Activated CD4-positive, alpha-beta T cell treated with anti-CD3 and anti-CD28 coated beads, Interleukin-2, amount 10 ng/mL, durations not matched to agents 7 days and 5 days (primary cell): Measurements from ENCODE around the gene NHLRC3. TPM values are rescaled to one million over a fixed set of nuclear protein-coding genes. Genes with fewer than 3 reads are reported as not detected.

Source experiments
- CTCF ChIA-PET: fragments of 350-600 bp; sonication (Branson Sonifier 250); formaldehyde crosslinking; loops from one replicate; lab custom pipeline; 2021; ENCODE audit warnings: antibody characterized with exemption; lab: Charles Lee
- POLR2A ChIA-PET: fragments of 350-600 bp; sonication (Branson Sonifier 250); formaldehyde crosslinking; loops from one replicate; lab custom pipeline; 2021; ENCODE audit warnings: antibody characterized with exemption; lab: Charles Lee
- DNase-seq: peaks from one replicate; pipeline ENCODE4 v3.0.0-alpha.2; 2020
- H3K27ac Mint-ChIP-seq: one replicate; pipeline ENCODE4 v1.8.0; 2021; ENCODE audit warnings: mild to moderate bottlenecking, moderate library complexity, mixed read lengths
- H3K27me3 Mint-ChIP-seq: one replicate; pipeline ENCODE4 v1.8.0; 2021; ENCODE audit warnings: mixed read lengths
- H3K36me3 Mint-ChIP-seq: one replicate; pipeline ENCODE4 v1.8.0; 2021; ENCODE audit warnings: low read depth, mixed read lengths
- H3K4me1 Mint-ChIP-seq: one replicate; pipeline ENCODE4 v1.8.0; 2021; ENCODE audit warnings: mixed read lengths
- H3K4me3 Mint-ChIP-seq: one replicate; pipeline ENCODE4 v1.8.0; 2021; ENCODE audit warnings: mild to moderate bottlenecking, moderate library complexity, mixed read lengths
- H3K9me3 Mint-ChIP-seq: one replicate; pipeline ENCODE4 v1.8.0; 2021; ENCODE audit warnings: mixed read lengths
- total RNA-seq, 2 experiments: library from RNA; stranded (reverse); gene quantifications; one replicate each; pipeline ENCODE4 v1.2.3, GENCODE V29; 2021

The NHLRC3 gene
- total RNA-seq, 2 experiments from 2014 or later = 18.4 to 20.4 TPM

DNA sequence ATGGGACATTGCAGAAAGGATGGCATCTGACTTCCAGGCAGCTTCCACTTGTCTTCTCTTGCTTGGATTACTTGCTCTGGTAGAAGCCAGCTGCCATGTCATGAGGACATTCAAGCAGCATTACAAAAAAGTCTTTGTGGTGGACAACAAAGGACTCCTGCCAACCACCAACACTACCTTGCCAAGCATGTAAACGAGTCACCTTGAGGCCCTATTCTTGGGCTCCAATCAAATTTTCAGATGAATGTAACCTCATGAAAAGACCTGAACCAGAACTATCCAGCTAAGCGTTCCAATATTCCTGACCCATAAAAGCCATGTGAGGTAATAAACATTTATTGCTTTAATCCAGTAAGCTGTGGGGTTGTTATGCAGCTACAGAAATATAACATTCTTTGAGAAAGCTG is 12.8 kb upstream of the NHLRC3 start:
- H3K36me3 Mint-ChIP-seq = peaks cover 59% of the 10 kb centered on the region
- POLR2A ChIA-PET = no interaction called here
- no peaks in the 10 kb centered on the region for H3K27me3 Mint-ChIP-seq
- H3K4me3 Mint-ChIP-seq = no peak overlapping the region
- peak overlapping the region; percentile 13 for H3K27ac Mint-ChIP-seq
- peaks cover 2% of the 10 kb centered on the region for H3K4me1 Mint-ChIP-seq
- no peaks in the 10 kb centered on the region for H3K9me3 Mint-ChIP-seq
- no peak for DNase-seq
- CTCF ChIA-PET = interaction anchor here (0.9 kb wide), 1 partner anchor 13 kb away, joined by 3 read pairs; the partner anchor contains the start of genes NHLRC3 and PROSER1

DNA sequence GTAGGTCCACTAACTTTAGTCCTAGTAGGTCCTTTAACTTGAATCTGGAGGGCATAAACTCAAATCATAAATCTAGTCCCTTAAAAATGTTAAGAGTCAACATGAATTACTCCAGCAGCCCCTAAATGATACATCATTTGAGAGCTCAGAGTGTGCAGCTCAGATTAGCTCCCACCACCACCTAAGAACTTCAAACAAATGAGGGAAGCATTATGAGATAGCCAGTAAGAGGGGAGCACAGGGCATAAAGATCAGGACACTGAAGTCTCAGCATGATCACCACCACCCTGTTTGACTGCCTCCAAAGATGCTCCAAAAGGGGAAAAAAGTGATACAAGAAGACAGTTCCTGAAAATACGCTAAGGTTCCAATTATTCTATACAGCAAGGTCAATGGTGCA is 6.1 kb upstream of the NHLRC3 start:
- H3K27me3 Mint-ChIP-seq = no peaks in the 10 kb centered on the region
- ChIA-PET CTCF (interaction anchor here (0.6 kb wide), 1 partner anchor 12 kb away, joined by 4 read pairs; no protein-coding TSS in a partner anchor), POLR2A (no interaction called here)
- DNase-seq = no peak
- peaks cover 30% of the 10 kb centered on the region for H3K4me1 Mint-ChIP-seq
- peaks cover 31% of the 10 kb centered on the region for H3K36me3 Mint-ChIP-seq
- no peak overlapping the region for H3K4me3 Mint-ChIP-seq
- no peak overlapping the region for H3K27ac Mint-ChIP-seq
- H3K9me3 Mint-ChIP-seq = no peaks in the 10 kb centered on the region

DNA sequence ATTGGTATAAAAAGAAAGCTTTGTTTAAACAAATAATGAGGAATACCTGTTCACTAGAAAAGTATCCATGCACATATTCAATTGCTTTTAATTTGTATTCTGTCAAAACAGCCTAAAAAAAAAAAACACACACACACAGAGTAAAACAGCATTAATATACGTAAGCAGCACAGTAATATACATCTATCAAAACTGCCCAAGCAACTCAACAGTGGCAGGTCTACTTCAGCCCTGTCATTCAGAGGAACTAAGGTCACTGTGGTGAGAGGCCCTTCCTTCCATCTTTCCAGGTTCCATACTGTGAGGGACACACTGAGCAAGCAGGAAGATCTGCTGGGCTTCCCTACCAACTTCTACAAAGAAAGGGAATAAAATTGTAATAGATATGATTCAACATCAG is 4.2 kb upstream of the NHLRC3 start:
- Mint-ChIP-seq H3K4me1 (peaks cover 36% of the 10 kb centered on the region), H3K9me3 (no peaks in the 10 kb centered on the region), H3K36me3 (peaks cover 23% of the 10 kb centered on the region), H3K4me3 (no peak overlapping the region), H3K27me3 (no peaks in the 10 kb centered on the region), H3K27ac (no peak overlapping the region)
- CTCF ChIA-PET = interaction anchor here (0.6 kb wide), 1 partner anchor 99 kb away, joined by 4 read pairs; no protein-coding TSS in a partner anchor
- no peak for DNase-seq
- POLR2A ChIA-PET = no interaction called here

DNA sequence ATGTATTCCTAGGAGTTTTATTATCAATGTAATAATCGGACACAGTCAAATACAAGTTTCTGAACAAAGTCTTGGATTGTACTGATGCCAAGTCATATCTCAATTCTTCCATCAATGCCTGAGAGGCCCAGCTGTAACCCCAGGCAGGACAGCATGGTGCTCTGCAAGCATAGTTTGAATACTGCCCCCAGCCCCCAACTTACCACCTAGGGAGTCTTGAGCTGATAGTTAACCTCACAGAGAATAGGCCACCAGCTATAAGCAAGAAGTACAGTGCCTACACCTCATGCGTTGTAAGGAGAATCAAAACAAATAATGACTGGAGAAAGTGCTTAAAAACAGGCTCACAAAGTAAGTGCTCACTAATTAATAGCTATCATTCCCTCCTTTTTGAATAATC is 3.1 kb upstream of the NHLRC3 start:
- no peak for DNase-seq
- Mint-ChIP-seq H3K36me3 (peaks cover 21% of the 10 kb centered on the region), H3K4me1 (peaks cover 43% of the 10 kb centered on the region), H3K27ac (no peak overlapping the region), H3K4me3 (peak overlapping the region; percentile 89), H3K9me3 (no peaks in the 10 kb centered on the region), H3K27me3 (no peaks in the 10 kb centered on the region)
- ChIA-PET POLR2A (no interaction called here), CTCF (interaction anchor here (0.6 kb wide), 1 partner anchor 502 kb away, joined by 3 read pairs; no protein-coding TSS in a partner anchor)

DNA sequence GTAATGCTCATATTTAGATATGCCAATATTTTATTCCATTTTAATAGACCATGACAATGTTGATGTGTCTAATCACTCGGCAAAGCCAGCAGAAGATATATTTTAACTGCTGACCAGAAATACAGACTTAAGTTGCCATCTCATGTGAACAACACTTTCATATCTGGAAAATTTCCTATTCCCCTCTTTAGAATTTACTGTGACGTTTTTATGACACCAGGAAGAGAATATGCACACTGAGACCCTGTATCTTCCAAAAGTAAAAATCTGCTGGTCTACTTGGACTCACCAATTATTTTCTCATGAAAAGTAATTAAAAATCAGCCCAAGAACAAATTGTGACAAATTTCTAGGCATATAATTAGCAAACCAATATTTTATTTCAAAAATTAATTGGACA is 2.5 kb upstream of the NHLRC3 start:
- no peak for DNase-seq
- Mint-ChIP-seq H3K4me3 (peak overlapping the region; percentile 89), H3K27ac (peak overlapping the region; percentile 85), H3K9me3 (no peaks in the 10 kb centered on the region), H3K36me3 (peaks cover 24% of the 10 kb centered on the region), H3K27me3 (no peaks in the 10 kb centered on the region), H3K4me1 (peaks cover 49% of the 10 kb centered on the region)
- ChIA-PET CTCF (interaction anchor here (0.6 kb wide), 1 partner anchor 502 kb away, joined by 3 read pairs; no protein-coding TSS in a partner anchor), POLR2A (no interaction called here)

DNA sequence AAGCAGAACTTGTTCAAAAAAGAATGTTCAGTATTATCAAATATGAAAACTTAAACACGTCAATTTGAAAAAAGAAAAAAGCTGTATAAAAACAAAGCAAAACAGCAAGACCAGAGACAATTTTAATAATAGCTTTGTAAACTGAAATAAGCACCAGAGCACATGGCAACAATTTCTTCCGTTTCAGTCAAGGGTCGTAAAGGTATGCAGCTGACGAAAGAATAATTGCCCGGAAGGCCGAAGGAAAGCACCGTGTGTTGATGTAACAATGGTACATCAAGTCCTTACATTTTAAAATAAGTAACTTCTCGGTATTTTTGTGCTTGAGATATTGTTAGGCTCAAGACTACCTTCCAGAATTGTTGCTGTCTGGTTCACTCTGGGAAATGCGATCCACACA is 2.0 kb upstream of the NHLRC3 start:
- peak; percentile 17 for DNase-seq

DNA sequence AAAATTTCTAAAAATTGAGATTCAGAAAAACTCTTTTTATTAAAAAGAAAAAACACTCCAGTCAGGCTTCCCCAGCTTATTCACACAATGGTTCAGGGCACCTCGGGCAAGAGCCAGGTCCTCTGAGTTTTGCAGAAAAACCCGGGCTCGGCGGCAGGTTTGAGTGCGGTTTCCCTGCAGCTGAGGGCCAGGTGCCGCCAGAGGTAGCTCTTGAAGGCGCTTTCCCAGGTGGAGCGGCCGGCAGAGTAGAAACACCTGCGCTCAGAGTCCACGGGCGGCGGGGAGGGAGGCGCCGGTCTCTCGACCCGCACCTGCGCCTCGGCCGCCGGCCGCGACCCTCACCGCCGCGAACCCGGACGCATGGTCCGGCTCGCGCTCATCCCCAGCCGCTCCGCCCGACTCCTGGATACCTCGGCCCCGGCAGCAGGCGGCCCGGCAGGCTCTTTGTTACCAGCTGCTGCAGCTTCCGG is 811 bp upstream of the NHLRC3 start:
- peaks cover 53% of the 10 kb centered on the region for H3K4me1 Mint-ChIP-seq
- H3K27ac Mint-ChIP-seq = peak overlapping the region; percentile 98
- H3K9me3 Mint-ChIP-seq = no peaks in the 10 kb centered on the region
- H3K4me3 Mint-ChIP-seq = peak overlapping the region; percentile 89
- peak; percentile 46 for DNase-seq
- ChIA-PET CTCF (interaction anchor here (1.0 to 1.9 kb wide), 6 partner anchors 9 to 599 kb away, joined by 3 to 6 read pairs (median 3); no protein-coding TSS in a partner anchor), POLR2A (no interaction called here)
- H3K36me3 Mint-ChIP-seq = peaks cover 22% of the 10 kb centered on the region
- H3K27me3 Mint-ChIP-seq = no peaks in the 10 kb centered on the region

More for the DNA sequence above, 2.0 kb upstream of the NHLRC3 start:
- no peaks in the 10 kb centered on the region for H3K9me3 Mint-ChIP-seq
- H3K4me3 Mint-ChIP-seq = peak overlapping the region; percentile 89
- POLR2A ChIA-PET = no interaction called here
- H3K27me3 Mint-ChIP-seq = no peaks in the 10 kb centered on the region
- peak overlapping the region; percentile 85 for H3K27ac Mint-ChIP-seq
- CTCF ChIA-PET = interaction anchor here (1.4 kb wide), 1 partner anchor 13 kb away, joined by 3 read pairs; no protein-coding TSS in a partner anchor
- peaks cover 25% of the 10 kb centered on the region for H3K36me3 Mint-ChIP-seq
- peaks cover 51% of the 10 kb centered on the region for H3K4me1 Mint-ChIP-seq

DNA sequence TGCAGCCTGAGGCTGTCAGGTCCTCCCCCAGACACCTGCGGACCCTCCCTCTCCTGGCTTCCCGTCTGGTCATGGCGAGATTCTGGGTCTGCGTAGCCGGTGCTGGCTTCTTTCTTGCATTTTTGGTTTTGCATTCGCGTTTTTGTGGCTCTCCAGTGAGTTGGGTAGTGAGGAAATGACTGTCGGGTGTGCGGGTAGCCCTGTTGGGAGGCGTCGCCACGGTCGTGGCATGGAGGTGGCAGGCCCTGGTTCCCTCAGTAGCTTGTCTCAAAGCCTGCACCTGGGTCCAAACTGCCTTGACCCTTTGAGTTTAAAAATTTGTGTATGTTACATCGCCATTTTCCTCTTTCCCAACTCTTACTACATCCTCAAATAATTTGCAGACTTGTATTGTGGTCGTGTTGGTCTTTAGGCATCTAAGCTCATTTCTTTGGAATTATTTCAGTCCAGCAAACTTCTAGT is 344 bp downstream of the NHLRC3 start:
- H3K9me3 Mint-ChIP-seq = no peaks in the 10 kb centered on the region
- H3K4me1 Mint-ChIP-seq = peaks cover 55% of the 10 kb centered on the region
- no peaks in the 10 kb centered on the region for H3K27me3 Mint-ChIP-seq
- peaks cover 25% of the 10 kb centered on the region for H3K36me3 Mint-ChIP-seq
- CTCF ChIA-PET = interaction anchor here (1.6 to 1.9 kb wide), 2 partner anchors 10 to 13 kb away, joined by 3 to 6 read pairs; no protein-coding TSS in a partner anchor
- peak; percentile 73 for DNase-seq
- peak overlapping the region; percentile 98 for H3K27ac Mint-ChIP-seq
- peak overlapping the region; percentile 89 for H3K4me3 Mint-ChIP-seq
- POLR2A ChIA-PET = no interaction called here

DNA sequence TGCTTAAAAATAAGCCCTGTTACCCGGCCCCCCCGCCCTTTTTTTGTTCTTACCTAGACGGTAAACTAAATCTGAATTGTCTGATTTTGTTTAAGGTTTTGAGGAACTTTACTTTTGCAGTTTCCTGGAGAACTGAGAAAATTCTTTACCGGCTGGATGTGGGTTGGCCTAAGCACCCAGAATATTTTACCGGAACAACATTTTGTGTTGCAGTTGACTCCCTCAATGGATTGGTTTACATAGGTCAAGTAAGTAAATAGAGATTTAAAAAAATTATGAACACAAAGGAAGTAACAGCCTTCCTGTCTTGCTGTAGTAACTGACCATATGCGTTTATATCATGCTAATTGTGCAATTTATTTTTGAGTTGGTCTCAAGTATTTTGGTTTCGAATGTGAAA is 785 bp downstream of the NHLRC3 start:
- Mint-ChIP-seq H3K36me3 (peaks cover 25% of the 10 kb centered on the region), H3K4me1 (peaks cover 51% of the 10 kb centered on the region), H3K27ac (peak overlapping the region; percentile 98), H3K4me3 (peak overlapping the region; percentile 89), H3K27me3 (no peaks in the 10 kb centered on the region), H3K9me3 (no peaks in the 10 kb centered on the region)
- ChIA-PET CTCF (interaction anchor here (1.6 kb wide), 1 partner anchor 14 kb away, joined by 3 read pairs; no protein-coding TSS in a partner anchor), POLR2A (no interaction called here)
- no peak for DNase-seq

DNA sequence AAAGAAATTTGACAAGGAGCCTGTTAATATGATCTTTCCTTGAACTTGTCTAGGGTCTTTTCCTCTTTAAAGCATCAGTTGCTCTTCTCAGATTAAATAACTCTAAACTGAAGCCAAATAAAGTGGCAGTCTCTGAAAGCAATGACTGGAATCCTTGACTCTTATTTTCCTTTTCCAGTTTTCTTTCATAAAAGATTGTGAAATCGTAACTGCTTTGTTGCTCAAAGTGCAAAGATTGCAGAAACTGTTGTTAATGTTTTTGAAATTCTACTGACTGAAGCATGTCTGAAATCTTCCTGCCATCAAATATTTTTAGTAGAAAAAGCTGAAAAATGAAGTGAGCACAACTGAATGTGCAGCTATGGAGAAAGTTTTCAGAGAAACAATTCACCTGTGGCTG is 1.9 kb downstream of the NHLRC3 start:
- ChIA-PET POLR2A (no interaction called here), CTCF (interaction anchor here (0.5 to 0.6 kb wide), 2 partner anchors 14 to 1131 kb away, joined by 3 read pairs; no protein-coding TSS in a partner anchor)
- H3K9me3 Mint-ChIP-seq = no peaks in the 10 kb centered on the region
- H3K4me3 Mint-ChIP-seq = peak overlapping the region; percentile 2
- H3K27ac Mint-ChIP-seq = no peak overlapping the region
- no peak for DNase-seq
- H3K4me1 Mint-ChIP-seq = peaks cover 41% of the 10 kb centered on the region
- peaks cover 29% of the 10 kb centered on the region for H3K36me3 Mint-ChIP-seq
- H3K27me3 Mint-ChIP-seq = no peaks in the 10 kb centered on the region

DNA sequence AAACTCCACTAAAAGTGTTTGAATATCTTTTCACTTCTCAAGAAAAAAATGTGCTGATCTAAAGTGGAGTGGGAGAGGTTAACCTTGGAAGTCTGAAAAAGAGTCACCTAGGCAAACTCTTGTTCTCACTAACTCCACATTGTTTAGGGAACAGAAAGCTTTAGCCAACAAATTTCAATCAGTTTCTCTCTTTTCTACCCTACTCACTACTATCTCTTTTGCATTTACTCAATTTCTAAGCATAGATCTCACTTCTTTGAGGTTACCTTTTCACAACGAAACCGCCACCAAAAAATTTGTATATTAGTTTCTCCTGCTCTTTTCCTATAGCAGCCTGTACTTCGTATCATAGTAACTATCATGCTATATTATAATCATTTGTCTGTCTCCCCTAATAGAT is 6.3 kb downstream of the NHLRC3 start:
- H3K27me3 Mint-ChIP-seq = no peaks in the 10 kb centered on the region
- DNase-seq = no peak
- H3K4me3 Mint-ChIP-seq = no peak overlapping the region
- ChIA-PET POLR2A (no interaction called here), CTCF (no interaction called here)
- H3K27ac Mint-ChIP-seq = no peak overlapping the region
- peaks cover 36% of the 10 kb centered on the region for H3K36me3 Mint-ChIP-seq
- no peaks in the 10 kb centered on the region for H3K9me3 Mint-ChIP-seq
- H3K4me1 Mint-ChIP-seq = peaks cover 21% of the 10 kb centered on the region

DNA sequence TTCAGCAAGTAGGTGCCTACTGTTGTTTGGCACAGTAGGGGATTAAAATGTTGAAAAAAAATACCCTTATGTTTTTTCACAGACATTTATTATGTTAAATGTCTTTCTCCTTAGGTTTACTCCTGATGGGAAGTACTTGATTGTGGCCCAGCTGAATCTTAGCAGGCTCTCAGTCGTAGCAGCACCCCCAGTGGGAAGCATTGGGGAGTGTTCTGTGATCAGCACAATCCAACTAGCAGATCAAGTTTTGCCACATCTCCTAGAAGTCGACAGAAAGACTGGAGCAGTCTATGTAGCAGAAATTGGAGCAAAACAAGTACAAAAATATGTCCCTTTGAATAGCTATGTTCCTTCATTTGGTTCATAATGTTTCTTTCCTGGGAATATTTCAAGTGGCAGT is 9.3 kb downstream of the NHLRC3 start:
- Mint-ChIP-seq H3K27ac (no peak overlapping the region), H3K27me3 (no peaks in the 10 kb centered on the region), H3K9me3 (no peaks in the 10 kb centered on the region), H3K4me1 (peaks cover 3% of the 10 kb centered on the region), H3K36me3 (peaks cover 31% of the 10 kb centered on the region), H3K4me3 (no peak overlapping the region)
- DNase-seq = no peak
- POLR2A ChIA-PET = no interaction called here
- CTCF ChIA-PET = interaction anchor here (1.2 to 1.9 kb wide), 2 partner anchors 10 to 147 kb away, joined by 3 to 6 read pairs; partner anchors contain the start of genes NHLRC3 and PROSER1

DNA sequence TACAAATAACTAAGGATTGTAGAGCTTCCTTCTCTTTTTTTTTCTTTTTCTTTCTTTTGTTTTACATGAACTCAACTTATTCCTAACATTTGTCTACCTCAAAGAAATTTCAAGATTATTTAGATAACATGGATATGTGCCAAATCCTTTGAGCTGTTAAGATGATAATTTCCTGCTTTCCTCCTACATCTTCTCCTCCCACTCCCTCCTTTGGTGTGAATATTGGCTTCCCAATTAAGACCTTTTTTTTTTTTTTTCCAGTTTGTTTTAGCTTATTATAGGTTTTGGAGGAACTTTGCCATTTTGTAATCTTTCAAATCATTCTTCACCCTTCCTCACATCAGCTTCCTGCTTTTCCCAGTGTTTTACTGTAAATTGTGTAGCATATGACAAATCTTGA is 10.6 kb downstream of the NHLRC3 start:
- Mint-ChIP-seq H3K9me3 (no peaks in the 10 kb centered on the region), H3K4me3 (no peak overlapping the region), H3K27me3 (no peaks in the 10 kb centered on the region), H3K36me3 (peaks cover 25% of the 10 kb centered on the region), H3K27ac (no peak overlapping the region), H3K4me1 (peaks cover 2% of the 10 kb centered on the region)
- CTCF ChIA-PET = interaction anchor here (0.6 to 1.9 kb wide), 5 partner anchors 11 to 146 kb away, joined by 3 to 6 read pairs (median 3); partner anchors contain the start of genes NHLRC3 and PROSER1
- DNase-seq = no peak
- POLR2A ChIA-PET = no interaction called here
